OCI-LY1 (cell line): Measurements from ENCODE around the gene RUNX1.

Source experiments
- EZH2 ChIP-seq: fragments of 200-600 bp; sonication (generic), shearing (Covaris generic); IDR thresholded peaks from 2 replicates; pipeline ENCODE4 v1.8.0; 2017; ENCODE audit warnings: borderline replicate concordance, mixed run types, mild to moderate bottlenecking, antibody characterized with exemption, low read length, moderate library complexity, mixed read lengths
- TF ChIP-seq, protein P1 (sequence below): fragments of 200-600 bp; sonication (generic), shearing (Covaris generic); IDR thresholded peaks from 2 replicates; pipeline ENCODE4 v1.5.1; 2017; ENCODE audit warnings: mild to moderate bottlenecking, antibody characterized with exemption, low read length, moderate library complexity, mixed read lengths

DNA sequence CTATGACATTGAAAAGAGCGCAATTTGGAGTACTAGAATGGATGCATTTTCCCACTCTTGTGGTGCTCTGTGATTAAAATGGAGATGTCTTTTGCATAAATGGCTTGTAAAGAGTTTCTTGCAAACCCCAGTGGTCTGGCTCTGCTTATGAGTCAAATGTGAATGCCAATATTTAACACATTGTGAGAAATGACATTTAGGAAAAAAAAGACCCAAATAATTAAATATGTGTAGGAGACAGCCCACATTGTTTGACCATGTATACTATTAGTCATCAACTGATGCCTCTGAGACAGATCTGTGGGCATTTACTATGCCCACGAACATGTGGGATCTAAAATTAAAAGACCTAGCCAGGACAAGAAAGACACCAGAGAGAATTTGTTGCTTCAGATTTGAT lies 22.2 kb upstream of the RUNX1 start:
- TF ChIP-seq, protein P1, sequence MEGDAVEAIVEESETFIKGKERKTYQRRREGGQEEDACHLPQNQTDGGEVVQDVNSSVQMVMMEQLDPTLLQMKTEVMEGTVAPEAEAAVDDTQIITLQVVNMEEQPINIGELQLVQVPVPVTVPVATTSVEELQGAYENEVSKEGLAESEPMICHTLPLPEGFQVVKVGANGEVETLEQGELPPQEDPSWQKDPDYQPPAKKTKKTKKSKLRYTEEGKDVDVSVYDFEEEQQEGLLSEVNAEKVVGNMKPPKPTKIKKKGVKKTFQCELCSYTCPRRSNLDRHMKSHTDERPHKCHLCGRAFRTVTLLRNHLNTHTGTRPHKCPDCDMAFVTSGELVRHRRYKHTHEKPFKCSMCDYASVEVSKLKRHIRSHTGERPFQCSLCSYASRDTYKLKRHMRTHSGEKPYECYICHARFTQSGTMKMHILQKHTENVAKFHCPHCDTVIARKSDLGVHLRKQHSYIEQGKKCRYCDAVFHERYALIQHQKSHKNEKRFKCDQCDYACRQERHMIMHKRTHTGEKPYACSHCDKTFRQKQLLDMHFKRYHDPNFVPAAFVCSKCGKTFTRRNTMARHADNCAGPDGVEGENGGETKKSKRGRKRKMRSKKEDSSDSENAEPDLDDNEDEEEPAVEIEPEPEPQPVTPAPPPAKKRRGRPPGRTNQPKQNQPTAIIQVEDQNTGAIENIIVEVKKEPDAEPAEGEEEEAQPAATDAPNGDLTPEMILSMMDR, result no peak
- no peak for TF ChIP-seq EZH2
